Esophagus muscularis mucosa (tissue), 4 donors: ENCODE results near the gene DYNC2H1. TPM values are rescaled to one million over a fixed set of nuclear protein-coding genes. Genes with fewer than 3 reads are reported as not detected.

Experiments
- DNase-seq: peaks from one replicate; pipeline ENCODE4 v3.0.0-alpha.2; 2017; ENCODE audit errors: extremely low spot score
- H3K27ac ChIP-seq, 4 donors: fragments of 200-600 bp; sonication (generic); replicated peaks in 1 of 4; 1 replicate in 3 of 4; 2 replicates in 1 of 4; pipeline ENCODE4 v1.5.1; 2016 to 2019; ENCODE audit warnings: mild to moderate bottlenecking in 1 of 4
- H3K27me3 ChIP-seq, 4 donors: fragments of 200-600 bp; sonication (generic); one replicate each; pipeline versions ENCODE4 v1.5.1 to v1.6.0; 2016 to 2019
- H3K36me3 ChIP-seq, 4 donors: fragments of 200-600 bp; sonication (generic); one replicate each; pipeline ENCODE4 v1.5.1; 2016 to 2019
- H3K4me1 ChIP-seq, 4 donors: fragments of 200-600 bp; sonication (generic); one replicate each; pipeline ENCODE4 v1.5.1; 2016 to 2019
- H3K4me3 ChIP-seq, 4 donors: fragments of 200-600 bp; sonication (generic); 1 replicate in 2 of 4; 2 replicates in 2 of 4; pipeline ENCODE4 v1.5.1; 2016 to 2019; ENCODE audit warnings: mild to moderate bottlenecking in 4 of 4, moderate library complexity in 1 of 4
- H3K9me3 ChIP-seq, 4 donors: fragments of 200-600 bp; sonication (generic); 1 replicate in 3 of 4; 2 replicates in 1 of 4; pipeline ENCODE4 v1.5.1; 2016 to 2019
- CTCF ChIP-seq, 3 experiments: fragments of 200-600 bp in 2 of 3; fragments of 450-650 bp in 1 of 3; sonication (generic) in 2 of 3; IDR thresholded peaks; one replicate each; pipeline ENCODE4 v1.5.1; 2017 to 2019; ENCODE audit warnings: antibody characterized with exemption in 3 of 3, mild to moderate bottlenecking in 2 of 3, moderate library complexity in 1 of 3
- EP300 ChIP-seq: sonication (generic); formaldehyde crosslinking; IDR thresholded peaks from one replicate; pipeline ENCODE4 v1.6.1; 2017; ENCODE audit warnings: antibody characterized with exemption
- POLR2A ChIP-seq: fragments of 450-650 bp; IDR thresholded peaks from one replicate; pipeline ENCODE4 v1.6.1; 2017; ENCODE audit warnings: antibody characterized with exemption, moderate library complexity, mild to moderate bottlenecking, low read depth
- POLR2AphosphoS5 ChIP-seq, 2 donors: sonication (generic); formaldehyde crosslinking; IDR thresholded peaks; one replicate each; pipeline ENCODE4 v1.6.1; 2017; ENCODE audit warnings: antibody characterized with exemption in 2 of 2
- WGBS: methylation state at CpG from one replicate; pipeline ENCODE4 v1.1.5; 2018; 5-methylcytosine and 5-hydroxymethylcytosine counted together
- intact Hi-C: fragments of 100-400 bp; cut with DNase I; formaldehyde crosslinking; loops from one replicate; pipeline ENCODE4 v1.15.1; 2023
- total RNA-seq, 4 donors: library from RNA; depleted of rRNA; stranded (reverse); fragments of >200 nt; gene quantifications; one replicate each; pipeline versions ENCODE4 v1.1.0 to v1.2.1, GENCODE V29; 2016

Gene DYNC2H1
- total RNA-seq, 4 donors from 2014 or later, result 9.2 to 14.5 (median 12.5) TPM

- Histone ChIP-seq H3K4me1 (no peaks in the 10 kb centered on the region), H3K4me3 (no peak overlapping the region), H3K36me3 (no peaks in the 10 kb centered on the region), H3K9me3 (no peaks in the 10 kb centered on the region), H3K27ac (no peak overlapping the region), H3K27me3 (no peaks in the 10 kb centered on the region)
- DNase-seq, result no peak
- no peak for TF ChIP-seq POLR2AphosphoS5 (IDR thresholded peaks at IDR 0.05)
- no peak for TF ChIP-seq EP300
- no peak for TF ChIP-seq POLR2A
- no peak for TF ChIP-seq CTCF (IDR thresholded peaks at IDR 0.05)
- intact Hi-C loops, result no loop called here
- 64% methylated on average over 1 of the region's 1 CpG for WGBS
These were observed 406.1 kb downstream of the DYNC2H1 start for GRCh38 chr11:103515283-103515682.

DNA sequence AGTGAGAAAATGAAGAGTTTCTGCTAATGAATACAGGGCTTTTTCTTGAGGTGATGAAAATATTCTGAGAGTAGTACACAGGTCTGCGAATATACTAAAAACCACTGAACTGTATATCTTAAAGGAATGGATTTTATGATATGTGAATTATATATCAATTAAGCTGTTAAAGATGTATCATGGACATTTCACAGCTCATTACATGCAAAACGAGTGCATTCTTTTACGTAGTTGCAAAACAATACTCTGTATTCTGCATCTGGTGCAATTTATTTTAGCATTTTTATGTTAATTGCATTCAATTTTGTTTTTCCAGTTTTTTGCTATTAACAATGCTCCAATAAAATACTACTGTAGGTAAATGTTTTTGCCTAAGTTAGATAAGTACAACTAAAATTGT, 411.6 kb downstream of the DYNC2H1 start:
- DNase-seq, result no peak
- no peak for TF ChIP-seq CTCF (IDR thresholded peaks at IDR 0.05)
- no peak for TF ChIP-seq POLR2AphosphoS5 (IDR thresholded peaks at IDR 0.05)
- TF ChIP-seq EP300, result no peak
- no peak for TF ChIP-seq POLR2A

GRCh38 chr11:103525069-103525468, 415.8 kb downstream of the DYNC2H1 start:
- Histone ChIP-seq H3K27ac (no peak overlapping the region), H3K4me3 (no peak overlapping the region), H3K4me1 (no peaks in the 10 kb centered on the region), H3K27me3 (no peaks in the 10 kb centered on the region), H3K36me3 (no peaks in the 10 kb centered on the region), H3K9me3 (no peaks in the 10 kb centered on the region)
- 71% methylated on average over 2 of the region's 2 CpGs for WGBS
- TF ChIP-seq POLR2A (no peak), POLR2AphosphoS5 (IDR thresholded peaks at IDR 0.05) (no peak)
- DNase-seq, result no peak
- intact Hi-C loops, result no loop called here

More for the DNA sequence above, 411.6 kb downstream of the DYNC2H1 start:
- H3K27me3 ChIP-seq, result no peaks in the 10 kb centered on the region
- no peaks in the 10 kb centered on the region for H3K4me1 ChIP-seq
- H3K36me3 ChIP-seq, result no peaks in the 10 kb centered on the region
- H3K27ac ChIP-seq, result no peak overlapping the region
- 94% methylated on average over 3 of the region's 3 CpGs for WGBS
- intact Hi-C loops, result no loop called here
- no peak overlapping the region for H3K4me3 ChIP-seq
- no peaks in the 10 kb centered on the region for H3K9me3 ChIP-seq

GRCh38 chr11:103528046-103528445, 418.8 kb downstream of the DYNC2H1 start:
- DNase-seq, result no peak
- intact Hi-C loops, result no loop called here
- Histone ChIP-seq H3K4me3 (no peak overlapping the region), H3K27ac (no peak overlapping the region), H3K4me1 (no peaks in the 10 kb centered on the region), H3K36me3 (no peaks in the 10 kb centered on the region), H3K27me3 (no peaks in the 10 kb centered on the region), H3K9me3 (no peaks in the 10 kb centered on the region)
- 58% methylated on average over 3 of the region's 3 CpGs for WGBS
- TF ChIP-seq POLR2AphosphoS5 (IDR thresholded peaks at IDR 0.05) (no peak), CTCF (IDR thresholded peaks at IDR 0.05) (no peak), EP300 (no peak), POLR2A (no peak)

DNA sequence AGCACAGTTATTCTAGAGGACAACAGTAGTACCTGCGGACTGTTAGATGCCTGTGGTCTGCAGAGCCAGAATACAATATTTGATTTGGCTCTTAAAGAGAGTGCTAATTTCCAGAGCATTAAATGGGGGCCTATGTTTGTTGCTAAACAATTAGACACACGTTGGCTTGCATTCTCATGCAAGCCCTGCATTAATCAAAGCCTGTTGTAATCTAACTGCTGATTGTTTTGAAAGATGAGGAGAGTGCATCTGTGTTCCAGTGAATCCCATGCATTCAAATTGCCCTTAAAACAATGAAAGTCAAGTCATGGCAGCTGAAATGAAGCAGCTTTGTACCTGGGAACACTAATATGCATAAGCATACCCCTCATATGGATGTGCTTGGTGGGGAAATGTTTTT, 419.4 kb downstream of the DYNC2H1 start:
- intact Hi-C loops, result no loop called here
- TF ChIP-seq POLR2AphosphoS5 (IDR thresholded peaks at IDR 0.05) (no peak), CTCF (IDR thresholded peaks at IDR 0.05) (no peak), POLR2A (no peak), EP300 (no peak)
- Histone ChIP-seq H3K4me3 (no peak overlapping the region), H3K9me3 (no peaks in the 10 kb centered on the region), H3K27ac (no peak overlapping the region), H3K36me3 (no peaks in the 10 kb centered on the region), H3K27me3 (no peaks in the 10 kb centered on the region), H3K4me1 (no peaks in the 10 kb centered on the region)
- DNase-seq, result no peak
- 64% methylated on average over 2 of the region's 2 CpGs for WGBS
